DMS114 treated with DMSO at 0.1 percent for 48 hours (cell line): Measurements from ENCODE around the gene ATL2.
"Not testable (repeated sequence)": the region's sequence is repeated elsewhere in the genome, so short reads cannot be mapped to it uniquely, and the experiment has no call there.

Experiments used
- DNase-seq: peaks from one replicate; lab custom pipeline; 2025; ENCODE audit not compliant: unreplicated experiment; lab: John Stamatoyannopoulos, UW

Gene ATL2

DNA sequence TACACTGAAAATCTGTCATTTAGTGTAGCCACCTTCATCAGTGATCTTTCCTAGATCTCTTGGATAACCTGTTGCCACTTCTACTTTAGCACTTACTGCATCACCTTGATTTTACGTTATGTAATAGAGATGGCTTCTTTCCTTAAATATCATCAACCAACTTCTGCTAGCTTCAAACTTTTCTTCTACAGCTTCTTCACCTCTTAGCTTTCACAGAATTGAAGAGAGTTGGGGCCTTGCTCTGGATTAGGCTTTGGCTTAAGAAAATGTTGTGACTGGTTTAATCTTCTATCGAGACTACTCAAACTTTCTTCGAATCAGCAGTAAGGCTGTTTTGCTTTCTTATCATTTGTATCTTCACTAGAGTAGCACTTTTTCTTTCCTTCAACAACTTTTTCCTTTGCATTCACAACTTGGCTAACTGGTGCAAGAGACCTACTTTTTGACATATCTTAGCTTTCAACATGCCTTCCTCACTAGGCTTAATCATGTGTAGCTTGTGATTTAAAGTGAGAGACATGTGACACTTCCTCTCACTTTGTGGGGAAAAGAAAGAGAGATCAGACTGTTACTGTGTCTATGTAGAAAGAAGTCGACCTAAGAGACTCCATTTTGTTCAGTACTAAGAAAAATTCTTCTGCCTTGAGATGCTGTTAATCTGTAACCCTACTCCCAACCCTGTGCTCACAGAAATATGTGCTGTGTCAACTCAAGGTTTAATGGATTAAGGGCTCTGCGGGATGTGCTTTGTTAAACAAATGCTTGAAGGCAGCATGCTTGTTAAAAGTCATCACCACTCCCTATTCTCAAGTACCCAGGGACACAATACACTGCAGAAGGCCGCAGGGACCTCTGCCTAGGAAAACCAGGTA, 99.6 kb downstream of the ATL2 start:
- DNase-seq = no peak

DNA sequence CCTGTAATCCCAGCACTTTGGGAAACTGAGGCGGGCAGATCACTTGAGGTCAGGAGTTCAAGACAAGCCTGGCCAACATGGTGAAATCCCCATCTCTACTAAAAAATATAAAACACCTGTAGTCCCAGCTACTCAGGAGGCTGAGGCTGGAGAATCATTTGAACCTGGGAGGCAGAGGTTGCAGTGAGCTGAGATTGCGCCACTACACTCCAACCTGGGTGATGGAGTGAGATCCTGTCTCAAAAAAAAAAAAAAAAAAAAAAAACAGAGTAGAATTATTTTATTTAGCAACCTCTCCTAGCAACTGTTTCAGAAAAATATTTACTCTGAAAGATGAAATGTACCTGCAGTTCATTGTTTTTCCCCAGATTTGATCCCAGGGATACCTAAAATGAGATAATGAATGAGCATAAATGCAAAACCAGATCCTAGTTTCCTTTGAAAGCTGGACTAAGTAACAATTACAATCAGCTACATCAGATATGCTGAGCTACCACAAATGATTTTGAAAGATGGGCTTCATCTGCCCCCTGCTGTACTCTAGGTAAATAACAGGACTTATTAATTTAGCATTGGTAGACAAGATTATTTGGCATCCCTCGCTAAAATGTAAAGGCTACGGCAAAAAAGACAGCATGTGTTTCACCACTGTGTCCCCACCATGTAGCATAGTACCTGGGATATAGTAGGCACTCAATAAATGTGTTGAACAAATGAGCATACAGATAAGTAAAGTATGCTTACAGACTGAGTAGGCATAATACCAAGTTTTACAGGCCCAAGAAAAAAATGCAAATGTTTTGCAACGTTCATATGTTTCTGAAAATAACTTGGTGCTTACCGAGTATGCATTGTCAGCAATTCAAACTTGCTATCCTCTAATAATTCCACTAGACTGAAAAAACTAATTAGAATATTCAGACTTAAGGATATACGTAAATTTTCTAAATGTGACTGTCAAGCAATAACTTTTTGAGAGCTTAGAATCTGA, 102.5 kb downstream of the ATL2 start:
- peak; percentile 67 for DNase-seq

DNA sequence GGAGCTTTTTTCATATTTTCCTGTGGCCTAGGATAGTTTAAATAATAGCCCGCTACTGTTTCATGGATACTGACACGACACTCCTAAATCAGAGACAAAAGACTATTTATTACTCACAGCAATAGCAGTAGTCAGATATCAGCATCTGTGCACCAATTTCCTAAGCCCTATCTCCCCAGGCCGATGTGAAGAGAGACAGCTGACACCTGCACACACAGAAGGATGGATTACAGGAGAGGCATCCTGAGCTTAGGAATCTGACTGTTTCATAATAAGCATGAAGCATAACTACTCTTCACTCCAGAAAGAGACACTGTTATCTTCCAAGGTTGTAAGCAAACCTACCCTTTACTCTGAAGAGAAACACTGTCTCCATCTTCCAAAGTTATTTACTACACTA, 105.4 kb downstream of the ATL2 start:
- no peak for DNase-seq

DNA sequence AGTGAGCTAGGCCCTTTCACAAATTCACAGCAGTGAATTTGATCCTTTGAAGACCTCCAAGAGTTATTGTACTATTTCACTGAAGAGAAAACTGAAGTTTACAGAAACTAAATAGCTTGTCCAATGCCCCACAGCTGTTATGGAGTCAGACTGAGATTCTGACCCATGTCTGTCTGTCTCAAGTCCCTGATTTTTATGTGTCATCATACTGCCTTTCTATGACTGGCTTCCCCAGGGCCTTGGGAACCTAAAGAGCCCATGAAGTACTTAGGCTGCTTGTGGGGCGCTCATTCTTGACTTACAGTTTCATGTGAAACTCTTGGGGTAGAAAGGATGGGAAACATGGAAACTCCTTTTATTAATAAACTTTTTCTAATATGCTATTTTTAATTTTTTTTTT, 107.7 kb downstream of the ATL2 start:
- no peak for DNase-seq

DNA sequence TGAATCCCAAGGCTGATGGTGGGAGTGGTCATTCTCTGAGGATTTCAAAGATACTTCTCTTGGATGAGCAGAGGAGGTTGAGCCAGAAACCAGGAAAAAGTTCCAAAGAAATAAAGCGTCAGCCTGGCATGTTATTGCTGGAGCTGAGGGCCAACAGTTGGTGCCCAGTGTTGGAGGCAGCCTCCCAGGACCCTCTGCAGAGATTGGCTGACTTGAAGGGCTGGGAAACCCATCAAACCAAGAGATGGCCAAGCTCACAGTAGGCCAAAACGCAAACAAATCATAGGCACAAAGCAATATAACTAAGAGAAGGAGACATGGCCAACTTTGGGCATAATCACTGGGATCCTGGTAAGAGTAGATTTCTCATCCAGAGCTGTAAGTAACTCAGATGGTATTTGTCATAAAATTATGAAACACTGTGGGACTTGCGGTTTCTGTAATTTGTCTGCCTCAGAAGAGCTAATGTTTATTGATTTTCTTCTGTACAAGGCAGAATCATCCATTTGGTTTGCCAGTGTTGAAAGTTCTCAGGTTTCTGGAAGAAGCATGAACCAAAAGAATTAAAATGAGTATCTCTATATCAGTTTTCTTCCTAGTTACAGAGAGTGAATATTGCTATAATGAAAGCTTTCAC, 108.3 kb downstream of the ATL2 start:
- no peak for DNase-seq

DNA sequence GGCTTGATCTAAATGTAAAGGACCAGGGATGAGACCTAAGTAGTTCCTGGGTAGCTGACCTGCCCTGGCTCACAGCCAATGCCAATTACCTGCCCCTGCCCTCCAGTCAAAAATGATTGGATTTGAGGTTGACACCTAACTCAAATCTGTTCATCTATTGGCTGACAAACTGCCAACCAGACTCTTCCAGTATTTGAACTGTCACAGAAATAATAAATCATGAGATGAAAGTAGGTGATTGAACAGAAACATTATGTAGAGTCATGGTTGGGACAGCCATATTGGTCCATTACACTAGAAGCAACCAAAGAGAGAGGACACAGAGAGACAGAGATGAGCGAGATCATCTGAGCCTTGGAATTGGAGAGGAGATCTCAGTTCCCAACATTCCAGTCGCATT, 109.1 kb downstream of the ATL2 start:
- DNase-seq = no peak

DNA sequence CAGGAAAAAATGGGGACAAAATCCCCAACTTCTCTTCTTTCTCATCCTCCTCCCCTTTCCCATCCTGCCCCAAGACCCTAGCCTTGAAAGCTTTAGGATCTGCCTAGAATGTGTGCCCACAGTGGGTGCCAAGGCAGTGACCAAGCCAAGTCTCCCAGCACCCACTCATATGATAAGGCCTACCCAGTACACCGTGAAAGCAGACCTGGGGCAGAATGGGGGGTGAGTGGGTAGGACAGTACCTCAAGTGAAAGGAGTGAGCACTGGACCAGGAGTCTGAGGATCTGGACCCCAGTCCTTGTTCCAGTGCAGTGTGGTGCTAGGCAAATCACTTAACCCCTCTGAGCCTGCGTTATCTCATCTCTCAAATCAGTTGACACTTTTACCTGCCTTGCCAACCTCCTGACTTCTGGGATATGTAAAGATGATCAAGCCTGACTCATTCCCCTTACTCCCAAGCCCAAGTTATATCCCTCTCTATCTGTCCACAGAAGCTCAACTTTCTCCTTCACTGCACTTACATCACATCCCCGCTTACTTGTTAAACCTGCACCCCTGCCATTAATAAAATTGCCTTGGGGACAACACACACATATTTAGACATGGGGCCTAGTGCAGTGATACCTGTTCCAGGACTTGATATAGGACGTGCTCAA, 109.7 kb downstream of the ATL2 start:
- DNase-seq = no peak

DNA sequence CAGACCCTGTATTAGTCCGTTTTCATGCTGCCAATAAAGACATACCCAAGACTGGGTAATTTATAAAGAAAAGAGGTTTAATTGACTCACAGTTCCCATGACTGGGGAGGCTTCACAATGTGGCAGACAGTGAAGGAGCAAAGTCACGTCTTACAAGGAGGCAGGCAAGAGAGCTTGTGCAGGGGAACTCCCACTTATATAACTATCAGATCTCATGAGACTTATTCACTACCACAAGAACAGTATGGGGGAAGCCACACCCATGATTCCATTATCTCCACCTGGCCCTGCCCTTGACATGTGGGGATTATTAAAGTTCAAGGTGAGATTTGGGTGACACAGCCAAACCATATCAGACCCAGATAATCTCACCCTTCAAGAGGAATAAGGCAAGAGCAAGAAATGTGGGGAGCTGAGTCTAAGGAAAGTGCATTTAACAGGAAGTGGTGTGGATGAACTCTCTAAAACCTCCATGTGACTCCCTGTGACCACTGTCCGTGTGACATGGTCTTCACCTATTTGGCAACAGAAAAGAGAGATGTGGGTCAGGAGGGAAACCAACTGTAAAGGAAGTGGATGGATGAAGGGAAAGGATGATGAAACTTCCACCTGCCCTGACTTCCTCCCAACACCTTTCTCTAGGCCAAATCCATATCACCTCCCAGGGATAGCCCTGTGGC, 110.6 kb downstream of the ATL2 start:
- DNase-seq = no peak

DNA sequence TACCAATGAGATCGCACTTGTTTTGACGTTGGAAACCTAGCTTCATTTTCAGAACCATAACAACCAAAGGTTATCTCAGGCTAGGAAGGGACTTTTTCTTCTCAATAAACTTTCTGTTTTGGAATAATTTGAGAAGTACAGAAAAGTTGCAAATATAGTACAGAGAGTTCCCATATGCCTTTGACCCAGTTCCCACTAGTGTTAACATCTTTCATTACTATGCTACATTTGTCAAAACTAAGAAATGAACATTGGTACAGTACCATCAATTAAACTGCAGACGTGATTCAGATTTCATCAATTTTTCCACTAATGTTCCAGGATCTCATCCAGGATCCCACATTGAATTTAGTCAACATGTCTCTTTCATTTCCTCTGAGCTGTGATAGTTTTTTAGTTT, 111.6 kb downstream of the ATL2 start:
- DNase-seq = no peak

DNA sequence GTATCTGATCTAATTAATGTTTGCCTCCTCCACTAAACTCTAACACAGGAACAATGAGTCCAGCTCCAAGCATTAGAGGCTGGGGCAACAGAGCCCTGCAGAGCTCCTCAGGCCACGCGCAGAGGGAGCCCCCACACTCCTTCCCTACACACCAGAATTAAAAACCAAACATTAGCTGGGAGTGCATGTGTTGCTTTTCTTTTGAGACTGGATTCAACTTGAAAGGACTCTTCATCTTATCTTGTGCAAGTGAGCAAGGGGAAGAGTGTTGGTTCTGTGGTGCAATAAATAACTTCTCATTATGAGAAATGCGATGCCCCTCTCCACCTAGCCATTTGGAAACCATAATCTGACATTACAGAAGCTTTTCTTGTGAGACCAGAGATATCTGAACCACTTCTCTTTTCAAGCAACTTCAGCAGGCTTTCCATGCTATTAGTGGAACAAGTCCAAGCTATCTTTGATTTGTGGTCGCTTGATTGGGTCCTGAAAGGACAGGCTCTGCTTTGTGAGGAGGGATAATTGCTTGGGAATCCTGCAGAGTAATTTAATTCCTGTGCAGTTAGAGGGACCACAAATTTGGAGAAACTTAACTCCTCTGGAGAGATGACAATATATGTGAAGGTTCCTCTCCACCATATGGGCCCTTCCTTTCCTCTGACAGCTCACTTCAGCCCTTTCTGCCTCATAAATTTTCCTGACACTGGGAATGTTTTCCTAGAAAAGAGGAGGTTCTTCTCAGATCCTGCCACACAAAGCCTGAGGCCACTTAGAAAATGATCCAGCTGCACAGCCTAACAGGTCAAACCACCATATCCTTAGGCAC, 112.5 kb downstream of the ATL2 start:
- DNase-seq = no peak

DNA sequence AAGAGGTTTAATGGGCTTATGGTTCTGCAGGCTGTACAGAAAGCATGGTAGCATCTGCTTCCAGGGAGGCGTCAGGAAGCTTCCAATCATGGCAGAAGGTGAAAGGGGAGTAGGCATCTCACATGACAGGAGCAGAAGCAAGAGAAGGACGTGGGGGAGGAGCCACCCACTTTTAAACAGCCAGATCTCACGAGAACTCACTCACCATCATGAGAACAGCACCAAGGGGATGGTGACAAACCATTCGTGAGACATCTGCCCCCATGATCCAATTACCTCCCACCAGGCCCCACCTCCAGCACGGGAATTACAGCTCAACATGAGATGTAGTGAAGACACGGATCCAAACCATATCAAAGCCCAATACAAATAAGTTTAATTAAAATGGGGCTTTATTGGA, 113.8 kb downstream of the ATL2 start:
- no peak for DNase-seq

DNA sequence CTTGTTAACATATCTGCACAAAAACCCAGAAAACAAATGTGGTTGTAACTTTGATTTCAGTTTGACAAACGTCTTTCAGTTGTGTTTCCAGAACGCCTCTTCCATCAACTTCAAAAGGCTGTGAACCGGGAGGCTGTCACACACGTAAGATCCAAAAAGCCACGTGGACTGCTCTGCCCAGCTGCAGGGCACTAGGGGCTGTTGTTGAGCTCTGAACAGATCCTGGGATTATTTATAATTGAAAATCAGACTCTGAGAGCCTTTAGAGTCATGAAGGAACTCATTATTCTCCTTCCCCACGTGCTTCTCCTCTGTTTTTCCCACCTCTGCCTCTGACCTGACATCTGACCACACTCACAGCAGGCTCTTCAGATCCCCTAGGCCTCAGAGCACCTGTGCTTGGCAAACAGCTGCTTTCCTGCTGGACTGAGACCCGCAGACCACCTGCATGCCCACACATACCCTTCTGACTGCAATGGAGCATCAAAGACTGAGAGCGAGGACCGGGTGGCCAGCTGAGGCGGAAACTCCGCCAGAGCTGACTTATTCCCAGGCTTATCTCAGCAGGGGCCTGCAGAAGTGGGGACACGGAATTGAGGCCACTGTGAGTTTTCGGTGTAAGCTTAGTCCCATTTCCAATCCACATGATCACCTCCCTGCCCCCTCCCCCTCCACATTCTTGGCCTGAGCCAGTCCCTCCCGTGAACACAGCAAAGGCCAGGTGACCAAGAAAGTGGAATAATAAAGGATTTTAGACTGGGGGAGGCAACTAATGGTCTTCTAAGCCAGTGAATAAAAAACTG, 114.8 kb downstream of the ATL2 start:
- no peak for DNase-seq

DNA sequence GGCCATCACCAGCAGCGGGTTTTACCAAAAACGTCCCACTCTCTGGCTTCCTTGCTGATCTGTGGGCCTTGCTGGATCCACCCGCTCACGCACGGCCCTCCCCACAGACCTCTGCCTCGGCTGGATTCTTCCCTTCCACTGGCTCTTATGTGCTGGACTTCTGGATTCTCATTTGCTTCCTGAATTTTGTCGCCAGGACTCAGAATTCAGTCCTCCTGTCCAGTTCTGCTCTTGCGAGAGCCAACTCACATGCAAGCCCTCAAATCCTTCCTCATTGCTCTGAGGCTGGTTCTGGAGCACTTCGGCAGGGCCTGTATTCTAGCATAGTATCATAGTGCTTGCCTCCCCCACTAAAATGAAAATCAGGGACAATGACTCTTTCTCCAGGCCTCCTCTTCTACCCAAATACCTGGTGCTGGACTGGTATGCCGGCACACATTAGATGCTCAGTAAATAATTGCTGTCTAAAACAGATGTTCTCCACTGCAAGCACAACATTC, 115.5 kb downstream of the ATL2 start:
- no peak for DNase-seq

DNA sequence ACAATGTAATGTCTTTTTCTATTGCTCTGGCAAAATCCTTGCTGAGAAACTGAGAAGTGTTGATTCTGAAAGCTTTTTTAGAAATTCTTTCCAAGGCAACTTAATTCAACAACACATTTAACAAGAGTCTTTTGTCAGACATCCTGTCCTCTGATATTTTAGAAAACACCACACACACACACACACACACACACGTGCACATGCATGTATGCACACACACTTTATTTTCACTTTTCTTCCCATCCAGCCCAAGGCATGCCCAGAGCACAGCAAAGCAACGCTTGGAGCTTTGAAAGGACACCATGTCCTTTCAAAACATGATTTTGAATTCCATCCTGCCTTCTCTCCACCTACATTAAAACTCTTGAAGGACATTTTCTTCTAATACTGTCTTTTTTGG, 116.1 kb downstream of the ATL2 start:
- DNase-seq = no peak

DNA sequence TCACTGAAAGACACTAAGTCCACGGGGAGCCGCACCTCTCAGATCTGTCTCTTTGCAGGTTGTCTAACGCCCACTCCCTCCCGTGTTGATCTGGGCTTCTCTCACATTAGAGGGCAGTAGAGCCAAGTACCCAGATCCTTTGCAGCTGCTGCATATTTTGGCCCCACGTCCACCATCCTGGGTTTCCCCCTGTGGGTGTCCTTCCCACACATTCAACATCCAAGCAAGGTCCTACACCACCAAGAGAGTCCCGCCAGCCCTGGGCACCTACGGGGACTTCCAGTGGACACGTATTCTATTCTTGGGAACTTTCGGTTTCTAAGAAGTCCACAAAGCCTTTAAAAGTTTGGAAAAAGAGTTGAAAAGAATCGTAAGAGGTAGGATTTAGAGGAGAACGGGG, 116.6 kb downstream of the ATL2 start:
- DNase-seq = no peak

DNA sequence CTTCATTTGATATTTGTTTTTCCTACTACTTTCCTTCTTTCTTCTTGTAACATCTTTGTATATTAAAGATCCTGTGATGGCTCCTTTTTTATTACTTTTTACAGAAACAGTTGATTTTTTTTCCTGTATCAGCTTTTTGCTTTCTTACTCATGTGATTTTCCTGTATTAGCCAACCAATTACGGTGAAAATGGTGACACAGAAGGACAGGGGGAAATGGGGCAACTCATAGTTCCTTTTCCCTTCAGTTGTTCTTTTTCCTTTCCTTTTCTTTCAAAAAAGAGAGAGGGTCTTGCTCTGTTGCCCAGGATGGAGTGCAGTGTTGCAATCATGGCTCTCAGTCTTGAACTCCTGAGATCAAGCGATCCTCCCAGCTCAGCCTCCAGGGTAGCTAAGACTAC, 117.8 kb downstream of the ATL2 start:
- DNase-seq = no peak

DNA sequence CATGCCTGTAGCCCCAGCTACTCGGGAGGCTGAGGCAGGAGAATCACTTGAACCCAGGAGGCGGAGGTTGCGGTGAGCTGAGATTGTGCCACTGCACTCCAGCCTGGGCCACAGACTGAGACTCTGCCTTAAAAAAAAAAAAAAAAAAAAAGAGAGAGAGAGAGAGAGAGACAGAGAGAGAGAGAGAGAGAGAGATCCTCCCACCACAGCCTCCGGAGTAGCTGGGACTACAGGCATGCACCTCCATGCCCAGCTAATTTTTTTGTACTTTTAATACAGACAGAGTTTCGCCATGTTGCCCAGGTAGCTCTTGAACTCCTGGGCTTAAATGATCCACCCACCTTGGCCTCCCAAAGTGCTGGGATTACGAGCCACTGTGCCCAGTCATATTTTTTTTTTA, 119.4 kb downstream of the ATL2 start:
- not testable (repeated sequence) for DNase-seq

DNA sequence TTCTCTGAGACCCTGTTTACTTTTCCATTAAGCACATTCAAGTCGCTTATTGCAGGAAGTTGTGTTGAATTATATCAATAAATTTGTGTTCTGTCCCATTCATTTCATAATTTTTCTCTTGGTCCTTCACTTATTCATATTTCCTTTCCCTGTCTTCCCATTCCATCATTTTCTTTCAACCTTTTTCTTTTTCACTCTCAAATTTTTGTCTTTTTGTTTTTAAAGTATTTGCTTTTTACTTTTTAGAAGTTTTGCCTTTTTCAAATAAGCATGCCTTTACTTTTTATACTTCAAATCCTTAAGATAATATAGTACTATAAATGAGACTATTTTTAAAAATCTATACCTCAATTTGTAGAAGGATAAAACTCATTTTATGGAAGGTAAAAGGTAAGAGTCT, 120.5 kb downstream of the ATL2 start:
- no peak for DNase-seq

DNA sequence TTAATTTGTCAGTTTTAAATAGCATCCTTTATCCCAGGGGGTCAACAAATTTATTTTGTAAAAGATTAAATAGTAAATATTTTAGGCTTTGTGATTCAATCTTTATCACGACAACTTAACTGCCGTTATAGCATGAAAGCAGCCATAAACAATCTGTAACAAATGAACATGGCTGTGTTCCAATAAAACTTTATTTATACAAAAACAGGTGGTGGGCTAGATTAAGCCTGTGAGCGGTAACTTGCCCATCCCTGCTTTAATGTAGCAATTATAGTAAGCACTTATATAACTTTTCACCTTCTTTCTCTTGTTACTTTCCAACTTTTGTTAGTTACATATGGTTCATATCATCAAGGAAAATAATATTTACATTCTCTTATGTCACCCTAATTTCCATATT, 121.9 kb downstream of the ATL2 start:
- DNase-seq = no peak
